HUES64 (cell line): ENCODE data around the gene RIPK3.

Source experiments
- H3K27ac ChIP-seq: 2 replicates; pipeline ENCODE4 v1.7.0; 2013; ENCODE audit warnings: low read depth, low read length, inconsistent platforms
- H3K27me3 ChIP-seq: 2 replicates; pipeline ENCODE4 v1.6.1; 2013; ENCODE audit warnings: mild to moderate bottlenecking, low read length; ENCODE audit not compliant: insufficient read depth
- H3K36me3 ChIP-seq: 2 replicates; pipeline ENCODE4 v1.6.1; 2013; ENCODE audit warnings: mild to moderate bottlenecking, low read length; ENCODE audit not compliant: insufficient read depth
- H3K4me1 ChIP-seq: 2 replicates; pipeline ENCODE4 v1.6.1; 2013; ENCODE audit warnings: mild to moderate bottlenecking, low read length, moderate library complexity; ENCODE audit not compliant: insufficient read depth
- H3K4me3 ChIP-seq: 2 replicates; pipeline ENCODE4 v1.5.1; 2013; ENCODE audit warnings: mild to moderate bottlenecking, low read length, moderate library complexity
- H3K9ac ChIP-seq: 2 replicates; pipeline ENCODE4 v1.6.1; 2013; ENCODE audit warnings: mild to moderate bottlenecking, low read depth, low read length
- H3K9me3 ChIP-seq: 2 replicates; pipeline ENCODE4 v1.6.1; 2013; ENCODE audit warnings: low read depth, low read length; ENCODE audit not compliant: insufficient read depth
- WGBS: fragments of 150-250, 120-280 bp; methylation state at CpG from one replicate; pipeline ENCODE4 v1.1.7; 2013; ENCODE audit warnings: missing lambda C conversion rate; 5-methylcytosine and 5-hydroxymethylcytosine counted together

Gene RIPK3

DNA sequence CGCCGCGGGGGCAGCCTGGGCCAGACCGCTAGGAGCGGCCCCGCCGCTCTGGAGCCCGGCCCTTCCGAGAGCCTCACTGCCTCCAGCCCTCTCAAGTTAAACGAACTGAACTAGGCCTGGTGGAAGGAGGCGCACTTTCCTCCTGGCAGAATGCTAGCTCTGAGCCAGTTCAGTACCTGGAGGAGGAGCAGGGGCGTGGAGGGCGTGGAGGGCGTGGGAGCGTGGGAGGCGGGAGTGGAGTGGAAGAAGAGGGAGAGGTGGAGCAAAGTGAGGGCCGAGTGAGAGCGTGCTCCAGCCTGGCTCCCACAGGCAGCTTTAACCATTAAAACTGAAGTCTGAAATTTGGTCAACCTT, 23.2 kb downstream of the RIPK3 start:
- peaks cover 35% of the 10 kb centered on the region for H3K27me3 ChIP-seq
- H3K27ac ChIP-seq, result no peak overlapping the region
- H3K4me1 ChIP-seq, result no peaks in the 10 kb centered on the region
- no peaks in the 10 kb centered on the region for H3K9me3 ChIP-seq
- 94% methylated on average over 18 of the region's 18 CpGs for WGBS
- no peak overlapping the region for H3K4me3 ChIP-seq
- peaks cover 8% of the 10 kb centered on the region; the same call in 1 of the 2 replicates for H3K36me3 ChIP-seq
- H3K9ac ChIP-seq, result no peak overlapping the region

DNA sequence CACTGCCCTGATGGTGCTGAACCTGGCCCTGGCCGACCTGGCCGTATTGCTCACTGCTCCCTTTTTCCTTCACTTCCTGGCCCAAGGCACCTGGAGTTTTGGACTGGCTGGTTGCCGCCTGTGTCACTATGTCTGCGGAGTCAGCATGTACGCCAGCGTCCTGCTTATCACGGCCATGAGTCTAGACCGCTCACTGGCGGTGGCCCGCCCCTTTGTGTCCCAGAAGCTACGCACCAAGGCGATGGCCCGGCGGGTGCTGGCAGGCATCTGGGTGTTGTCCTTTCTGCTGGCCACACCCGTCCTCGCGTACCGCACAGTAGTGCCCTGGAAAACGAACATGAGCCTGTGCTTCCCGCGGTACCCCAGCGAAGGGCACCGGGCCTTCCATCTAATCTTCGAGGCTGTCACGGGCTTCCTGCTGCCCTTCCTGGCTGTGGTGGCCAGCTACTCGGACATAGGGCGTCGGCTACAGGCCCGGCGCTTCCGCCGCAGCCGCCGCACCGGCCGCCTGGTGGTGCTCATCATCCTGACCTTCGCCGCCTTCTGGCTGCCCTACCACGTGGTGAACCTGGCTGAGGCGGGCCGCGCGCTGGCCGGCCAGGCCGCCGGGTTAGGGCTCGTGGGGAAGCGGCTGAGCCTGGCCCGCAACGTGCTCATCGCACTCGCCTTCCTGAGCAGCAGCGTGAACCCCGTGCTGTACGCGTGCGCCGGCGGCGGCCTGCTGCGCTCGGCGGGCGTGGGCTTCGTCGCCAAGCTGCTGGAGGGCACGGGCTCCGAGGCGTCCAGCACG, 23.8 kb downstream of the RIPK3 start:
- Histone ChIP-seq H3K9ac (no peak overlapping the region), H3K4me3 (no peak overlapping the region), H3K4me1 (no peaks in the 10 kb centered on the region), H3K27me3 (peaks cover 35% of the 10 kb centered on the region), H3K27ac (no peak overlapping the region), H3K36me3 (peaks cover 9% of the 10 kb centered on the region; the same call in 1 of the 2 replicates), H3K9me3 (no peaks in the 10 kb centered on the region)
- WGBS, result 95% methylated on average over 70 of the region's 70 CpGs

DNA sequence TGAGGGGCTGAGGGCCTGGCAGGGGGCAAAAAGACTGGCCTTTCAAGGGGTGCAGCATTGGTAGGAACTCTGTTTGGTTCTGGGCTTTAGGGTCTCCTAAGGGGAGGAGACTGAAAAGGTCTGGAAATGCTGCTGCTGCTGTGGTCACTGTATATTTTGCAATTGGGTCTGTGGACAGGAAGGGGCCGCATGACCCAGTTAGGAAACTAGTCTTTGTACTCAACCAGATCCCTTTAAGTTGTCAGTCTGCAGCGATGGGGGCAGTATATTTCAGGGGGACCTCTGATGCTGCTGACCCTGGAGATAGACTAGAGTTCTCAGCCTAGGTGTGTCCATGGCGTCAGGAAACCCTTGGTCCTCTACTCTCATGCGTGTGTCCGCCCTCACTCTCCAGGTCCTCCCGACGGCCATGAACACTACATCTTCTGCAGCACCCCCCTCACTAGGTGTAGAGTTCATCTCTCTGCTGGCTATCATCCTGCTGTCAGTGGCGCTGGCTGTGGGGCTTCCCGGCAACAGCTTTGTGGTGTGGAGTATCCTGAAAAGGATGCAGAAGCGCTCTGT, 24.5 kb downstream of the RIPK3 start:
- Histone ChIP-seq H3K27ac (no peak overlapping the region), H3K4me1 (no peaks in the 10 kb centered on the region), H3K36me3 (peaks cover 11% of the 10 kb centered on the region), H3K4me3 (no peak overlapping the region), H3K9ac (no peak overlapping the region), H3K27me3 (peaks cover 30% of the 10 kb centered on the region), H3K9me3 (no peaks in the 10 kb centered on the region)
- WGBS, result 91% methylated on average over 10 of the region's 10 CpGs

DNA sequence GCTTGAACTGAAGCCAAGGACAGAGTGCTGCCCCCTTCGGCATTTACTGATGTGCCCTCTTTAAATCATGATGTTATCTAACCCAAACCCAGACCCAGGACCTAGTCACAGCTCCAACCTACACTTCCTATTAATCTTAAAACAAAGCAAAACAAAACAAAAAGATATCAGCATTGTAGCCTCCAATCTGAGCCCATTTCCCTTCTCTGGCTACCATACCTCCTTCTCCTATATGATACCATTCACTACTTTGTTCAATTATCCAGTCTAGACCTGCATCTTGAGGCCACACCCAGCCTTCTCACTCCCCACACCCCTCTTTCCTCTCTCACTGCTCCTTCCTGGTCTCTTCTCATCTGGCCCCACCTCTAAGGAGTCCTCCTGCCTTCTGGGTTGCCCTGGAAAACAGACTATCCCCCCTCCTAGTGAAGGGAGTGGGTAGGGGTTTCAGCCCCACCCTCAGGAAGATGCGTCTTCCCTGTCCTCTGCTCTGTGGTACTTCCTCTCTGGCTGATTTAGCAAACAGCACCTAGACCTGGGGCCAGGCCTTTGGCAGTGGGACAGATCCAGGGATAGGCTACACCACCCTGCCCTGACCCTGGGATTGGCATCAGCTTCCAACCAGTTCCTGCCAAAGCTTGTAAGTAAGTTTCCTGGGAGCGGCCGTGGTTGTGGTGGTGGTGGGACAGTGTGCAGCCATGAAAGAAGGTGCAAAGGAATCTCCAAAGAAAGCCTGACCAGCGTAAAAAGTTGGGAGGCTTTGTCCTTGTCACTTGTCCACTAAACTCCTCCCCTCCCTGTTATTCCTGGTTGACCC, 25.2 kb downstream of the RIPK3 start:
- H3K4me1 ChIP-seq, result no peaks in the 10 kb centered on the region
- H3K36me3 ChIP-seq, result peaks cover 17% of the 10 kb centered on the region
- H3K9me3 ChIP-seq, result no peaks in the 10 kb centered on the region
- peaks cover 22% of the 10 kb centered on the region for H3K27me3 ChIP-seq
- no peak overlapping the region for H3K27ac ChIP-seq
- no peak overlapping the region for H3K9ac ChIP-seq
- 93% methylated on average over 5 of the region's 5 CpGs for WGBS
- H3K4me3 ChIP-seq, result no peak overlapping the region

DNA sequence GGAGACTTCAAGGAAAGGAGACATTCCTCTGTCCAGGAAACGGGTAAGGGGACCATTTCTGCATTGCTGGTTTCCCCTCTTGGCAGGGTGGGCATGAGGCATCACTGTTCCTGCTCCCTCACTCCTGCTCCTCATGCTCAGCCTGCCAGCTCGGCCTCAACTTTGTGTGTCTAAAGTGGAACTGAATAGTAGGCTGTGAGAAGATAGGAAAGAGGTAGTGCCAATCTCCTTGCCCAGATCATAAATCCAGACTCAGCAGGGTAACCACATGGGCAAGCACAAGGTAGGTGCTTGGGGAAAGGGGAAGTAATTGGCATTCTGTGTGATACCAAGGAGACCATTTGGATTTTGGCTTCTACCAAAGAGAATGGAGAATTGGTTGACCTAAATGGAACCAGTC, 25.9 kb downstream of the RIPK3 start:
- 91% methylated on average over 2 of the region's 2 CpGs for WGBS
- Histone ChIP-seq H3K27ac (no peak overlapping the region), H3K36me3 (peaks cover 17% of the 10 kb centered on the region), H3K4me1 (no peaks in the 10 kb centered on the region), H3K27me3 (peaks cover 16% of the 10 kb centered on the region), H3K9me3 (no peaks in the 10 kb centered on the region), H3K4me3 (no peak overlapping the region), H3K9ac (no peak overlapping the region)

DNA sequence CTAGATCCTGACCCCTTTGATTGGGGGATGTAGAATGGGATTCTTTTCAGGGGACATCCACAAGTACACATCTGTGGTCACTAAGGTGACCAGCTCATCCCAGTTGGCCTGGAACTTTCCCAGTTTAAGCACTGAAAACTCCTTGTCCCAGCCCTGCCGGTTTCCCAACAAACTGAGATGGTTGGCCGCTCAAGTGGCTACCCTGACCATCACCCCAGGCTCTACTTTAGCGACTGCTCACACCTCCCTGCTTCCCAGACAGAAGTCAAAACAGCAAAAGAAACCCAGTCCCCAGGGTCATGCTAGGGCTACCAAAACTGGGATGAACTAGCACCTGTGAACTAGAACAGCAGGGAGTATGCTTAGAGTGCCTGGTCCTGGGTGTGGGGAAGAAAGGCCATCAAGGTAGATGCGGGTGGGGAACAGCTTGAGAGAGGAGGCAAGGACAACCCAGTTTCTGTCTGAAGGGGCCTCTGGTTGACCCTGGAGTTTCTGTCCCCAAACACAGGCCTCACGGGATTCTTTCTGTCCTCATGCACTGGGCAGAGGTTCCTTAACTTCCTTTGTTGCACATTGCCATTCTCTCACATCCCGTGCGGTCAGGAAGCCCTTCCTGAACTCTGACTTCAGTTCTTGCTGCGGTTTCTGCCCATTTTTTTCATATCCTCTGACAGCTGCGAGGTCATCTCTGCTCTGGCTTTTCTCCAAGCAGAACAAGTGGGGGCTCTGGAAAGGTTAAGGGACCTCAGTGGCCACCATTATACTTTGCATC, 26.9 kb downstream of the RIPK3 start:
- H3K36me3 ChIP-seq, result peaks cover 17% of the 10 kb centered on the region
- peaks cover 7% of the 10 kb centered on the region; the same call in 1 of the 2 replicates for H3K27me3 ChIP-seq
- H3K4me3 ChIP-seq, result no peak overlapping the region
- H3K9me3 ChIP-seq, result no peaks in the 10 kb centered on the region
- H3K4me1 ChIP-seq, result no peaks in the 10 kb centered on the region
- WGBS, result 92% methylated on average over 9 of the region's 9 CpGs
- H3K9ac ChIP-seq, result no peak overlapping the region
- H3K27ac ChIP-seq, result no peak overlapping the region

DNA sequence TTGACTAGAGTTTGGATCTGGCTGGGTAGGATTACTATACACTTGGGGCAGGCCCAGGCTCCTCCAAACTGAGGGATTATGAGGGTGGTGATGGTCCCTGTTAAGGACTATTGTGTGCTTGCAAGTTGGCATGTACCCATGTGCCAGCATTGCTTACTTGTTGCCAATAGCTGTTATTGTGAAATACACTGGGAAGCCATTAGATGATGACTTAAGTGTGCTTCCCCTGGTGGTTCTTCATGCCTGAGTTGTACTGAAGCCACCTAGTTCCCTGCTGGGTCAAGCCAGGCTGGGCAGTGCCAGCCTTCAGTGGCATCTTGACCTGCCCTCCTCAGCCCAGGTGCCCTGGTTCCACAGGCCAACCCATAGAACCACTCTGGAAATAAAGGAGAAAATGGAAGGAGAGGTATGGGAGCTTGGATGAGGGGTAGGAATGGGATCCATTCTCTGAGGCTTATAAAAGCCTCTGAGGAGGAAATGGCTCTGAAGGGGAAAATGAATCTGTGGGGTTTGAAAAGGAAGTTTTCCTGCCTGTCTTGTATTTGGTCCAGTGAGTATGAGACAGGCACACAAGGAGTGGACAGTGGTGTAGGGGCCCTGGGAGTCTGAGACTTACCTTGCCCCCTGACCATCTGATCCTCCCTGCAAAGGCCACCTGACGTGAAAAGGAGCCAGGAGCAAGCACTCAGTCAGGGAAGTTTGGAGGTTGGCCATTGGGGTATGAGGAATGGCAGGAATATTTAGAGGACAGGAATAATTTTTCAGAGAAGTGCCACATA, 27.8 kb downstream of the RIPK3 start:
- H3K4me3 ChIP-seq, result no peak overlapping the region
- H3K36me3 ChIP-seq, result peaks cover 19% of the 10 kb centered on the region
- H3K27me3 ChIP-seq, result no peaks in the 10 kb centered on the region
- no peak overlapping the region for H3K9ac ChIP-seq
- no peak overlapping the region for H3K27ac ChIP-seq
- 94% methylated on average over 1 of the region's 1 CpG for WGBS
- H3K9me3 ChIP-seq, result no peaks in the 10 kb centered on the region
- H3K4me1 ChIP-seq, result no peaks in the 10 kb centered on the region

DNA sequence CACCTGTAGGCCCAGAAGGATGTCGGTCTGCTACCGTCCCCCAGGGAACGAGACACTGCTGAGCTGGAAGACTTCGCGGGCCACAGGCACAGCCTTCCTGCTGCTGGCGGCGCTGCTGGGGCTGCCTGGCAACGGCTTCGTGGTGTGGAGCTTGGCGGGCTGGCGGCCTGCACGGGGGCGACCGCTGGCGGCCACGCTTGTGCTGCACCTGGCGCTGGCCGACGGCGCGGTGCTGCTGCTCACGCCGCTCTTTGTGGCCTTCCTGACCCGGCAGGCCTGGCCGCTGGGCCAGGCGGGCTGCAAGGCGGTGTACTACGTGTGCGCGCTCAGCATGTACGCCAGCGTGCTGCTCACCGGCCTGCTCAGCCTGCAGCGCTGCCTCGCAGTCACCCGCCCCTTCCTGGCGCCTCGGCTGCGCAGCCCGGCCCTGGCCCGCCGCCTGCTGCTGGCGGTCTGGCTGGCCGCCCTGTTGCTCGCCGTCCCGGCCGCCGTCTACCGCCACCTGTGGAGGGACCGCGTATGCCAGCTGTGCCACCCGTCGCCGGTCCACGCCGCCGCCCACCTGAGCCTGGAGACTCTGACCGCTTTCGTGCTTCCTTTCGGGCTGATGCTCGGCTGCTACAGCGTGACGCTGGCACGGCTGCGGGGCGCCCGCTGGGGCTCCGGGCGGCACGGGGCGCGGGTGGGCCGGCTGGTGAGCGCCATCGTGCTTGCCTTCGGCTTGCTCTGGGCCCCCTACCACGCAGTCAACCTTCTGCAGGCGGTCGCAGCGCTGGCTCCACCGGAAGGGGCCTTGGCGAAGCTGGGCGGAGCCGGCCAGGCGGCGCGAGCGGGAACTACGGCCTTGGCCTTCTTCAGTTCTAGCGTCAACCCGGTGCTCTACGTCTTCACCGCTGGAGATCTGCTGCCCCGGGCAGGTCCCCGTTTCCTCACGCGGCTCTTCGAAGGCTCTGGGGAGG, 28.9 kb downstream of the RIPK3 start, which contains the start of gene LTB4R:
Gene LTB4R, plus strand, starts transcription at position 857 of the 959 bp plus-strand sequence. CDS start 4,150 bp downstream, outside the sequence.
- Histone ChIP-seq H3K9ac (no peak within 1 kb of the TSS), H3K9me3 (no peaks in the 10 kb centered on the region), H3K27ac (no peak within 1 kb of the TSS), H3K27me3 (no peaks in the 10 kb centered on the region), H3K4me1 (no peaks in the 10 kb centered on the region), H3K4me3 (no peak within 1 kb of the TSS), H3K36me3 (peaks cover 30% of the 10 kb centered on the region)
- 96% methylated on average over 99 of the region's 99 CpGs for WGBS

DNA sequence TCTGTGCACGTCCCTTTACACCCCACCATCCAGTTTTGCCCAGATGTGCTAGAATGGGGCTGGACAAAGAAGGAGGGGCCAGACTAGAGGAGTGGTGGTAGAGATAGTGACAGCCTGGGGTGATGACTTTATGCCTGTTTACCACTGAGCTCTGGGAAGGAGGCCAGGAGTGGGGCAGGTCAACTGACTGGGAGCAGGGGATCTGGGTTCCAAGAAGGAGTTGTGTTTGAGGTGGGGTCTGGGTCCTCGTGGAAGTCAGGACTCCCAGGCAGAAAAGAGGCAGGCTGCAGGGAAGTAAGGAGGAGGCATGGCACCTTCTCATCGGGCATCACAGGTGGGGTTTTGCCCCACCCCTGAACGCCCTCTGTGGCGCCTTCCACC, 29.5 kb downstream of the RIPK3 start:
- H3K27ac ChIP-seq, result no peak overlapping the region
- H3K4me3 ChIP-seq, result no peak overlapping the region
- H3K36me3 ChIP-seq, result peaks cover 37% of the 10 kb centered on the region
- H3K4me1 ChIP-seq, result no peaks in the 10 kb centered on the region
- H3K9ac ChIP-seq, result no peak overlapping the region
- no peaks in the 10 kb centered on the region for H3K27me3 ChIP-seq
- no peaks in the 10 kb centered on the region for H3K9me3 ChIP-seq
- WGBS, result 91% methylated on average over 5 of the region's 5 CpGs
